HG02763 (cell line): Measurements from ENCODE around the gene KRTAP10-9.
"Not testable (repeated sequence)": the region's sequence is repeated elsewhere in the genome, so short reads cannot be mapped to it uniquely, and the experiment has no call there.

Source experiments
- ATAC-seq: cut with Tn5 transposase; IDR thresholded peaks from one replicate; pipeline ENCODE4 v1.9.1; 2021; ENCODE audit warnings: mild to moderate bottlenecking, moderate library complexity; ENCODE audit not compliant: unreplicated experiment

Gene KRTAP10-9

GRCh38 chr21:44595524-44595923 is 31.4 kb upstream of the KRTAP10-9 start:
- no peak for ATAC-seq

GRCh38 chr21:44596068-44596725 is 30.7 kb upstream of the KRTAP10-9 start:
- ATAC-seq, result no peak

GRCh38 chr21:44598061-44598460 is 28.8 kb upstream of the KRTAP10-9 start:
- no peak for ATAC-seq

- no peak for ATAC-seq
Observed at GRCh38 chr21:44599264-44600029, 27.4 kb upstream of the KRTAP10-9 start.

GRCh38 chr21:44600118-44600978 is 26.5 kb upstream of the KRTAP10-9 start, which contains the start of gene KRTAP10-7:
Gene KRTAP10-7 (plus strand): TSS chr21:44600597. CDS start chr21:44600622, 25 bp downstream.
- not testable (repeated sequence) for ATAC-seq

- not testable (repeated sequence) for ATAC-seq
Observed at GRCh38 chr21:44601091-44601490, 25.8 kb upstream of the KRTAP10-9 start.

- ATAC-seq, result no peak
Observed at GRCh38 chr21:44601596-44602462, 25.1 kb upstream of the KRTAP10-9 start.

GRCh38 chr21:44602463-44602850 is 24.4 kb upstream of the KRTAP10-9 start:
- ATAC-seq, result no peak

GRCh38 chr21:44603109-44603875 is 23.6 kb upstream of the KRTAP10-9 start:
- ATAC-seq, result no peak

- ATAC-seq, result no peak
Observed at GRCh38 chr21:44603911-44604310, 23.0 kb upstream of the KRTAP10-9 start.

GRCh38 chr21:44606495-44606894 is 20.4 kb upstream of the KRTAP10-9 start:
- no peak for ATAC-seq

GRCh38 chr21:44609193-44609592 is 17.7 kb upstream of the KRTAP10-9 start:
- ATAC-seq, result no peak

- ATAC-seq, result not testable (repeated sequence)
Observed at GRCh38 chr21:44610157-44610843, 16.6 kb upstream of the KRTAP10-9 start.

GRCh38 chr21:44611551-44611950 is 15.3 kb upstream of the KRTAP10-9 start:
- ATAC-seq, result no peak

GRCh38 chr21:44612029-44612486 is 14.8 kb upstream of the KRTAP10-9 start, which contains the start of gene KRTAP10-8:
Gene KRTAP10-8 (plus strand): TSS chr21:44612079. CDS start chr21:44612101, 22 bp downstream.
- ATAC-seq, result no peak

- ATAC-seq, result no peak
Observed at GRCh38 chr21:44612669-44613229, 14.1 kb upstream of the KRTAP10-9 start.

GRCh38 chr21:44613386-44614155 is 13.3 kb upstream of the KRTAP10-9 start:
- ATAC-seq, result no peak

- no peak for ATAC-seq
Observed at GRCh38 chr21:44614161-44614631, 12.7 kb upstream of the KRTAP10-9 start.
